Measurements from ENCODE around the gene MYO5C. TPM values are rescaled to one million over a fixed set of nuclear protein-coding genes. Genes with fewer than 3 reads are reported as not detected.
A peak's percentile ranks its signal among the peaks of the same experiment; 100 is the strongest.

Gene MYO5C
- total RNA-seq, 1 experiment from 2014 or later, result 28.2 TPM

- no peaks in the 10 kb centered on the region for H3K27me3 ChIP-seq (ENCODE audit: control insufficient read depth, insufficient read depth, low read length)
- POLR2A ChIA-PET, result no interaction called here
- H3K36me3 ChIP-seq (ENCODE audit: control insufficient read depth, insufficient read depth, low read length), result peaks cover 4% of the 10 kb centered on the region; the same call in 1 of the 2 replicates
- DNase-seq (ENCODE audit: low read depth, low spot score) (no peak), ATAC-seq (no peak)
- intact Hi-C loops (cut with micrococcal nuclease; ENCODE audit: unreplicated experiment), result no loop called here
- no peaks in the 10 kb centered on the region for H3K9me3 ChIP-seq (ENCODE audit: control insufficient read depth, insufficient read depth, low read depth, low read length)
- in situ Hi-C loops (cut with HindIII; ENCODE audit: low pct_unique_long_range_greater_than_20kb, low sequenced_read_pairs), result no loop called here
- H3K4me3 ChIP-seq (ENCODE audit: low read depth in 2 of 2, low read length in 2 of 2), result no peak overlapping the region
- CTCF ChIA-PET, result interaction anchor here (0.7 kb wide), 1 partner anchor 22 kb away, joined by 6 read pairs; no protein-coding TSS in a partner anchor
- H3K4me1 ChIP-seq (ENCODE audit: control insufficient read depth, insufficient read depth, low read length), result no peaks in the 10 kb centered on the region
- no TSS peak for BruUV-seq (replicated peaks)
- no peak for TF ChIP-seq POLR2AphosphoS5 (IDR thresholded peaks at IDR 0.05; ENCODE audit: low read depth, low read length)
- TF ChIP-seq TCF7L2 (IDR thresholded peaks at IDR 0.05; ENCODE audit: low read depth, low read length), result no peak
- TF ChIP-seq SIN3A (IDR thresholded peaks at IDR 0.05; ENCODE audit: borderline replicate concordance, insufficient read depth, low read depth, low read length), result no peak
- no peak for TF ChIP-seq CTCF (IDR thresholded peaks at IDR 0.05)
- no peak for TF ChIP-seq REST (IDR thresholded peaks at IDR 0.05; ENCODE audit: insufficient read depth in 1 of 2, low read depth in 2 of 2, low read length in 1 of 2)
- H3K27ac ChIP-seq (ENCODE audit: low read length), result no peak overlapping the region
Measured at GRCh38 chr15:52324109-52324508, 28.5 kb upstream of the MYO5C start.

GRCh38 chr15:52318729-52319500 is 23.3 kb upstream of the MYO5C start:
- POLR2A ChIA-PET, result interaction anchor here (0.5 to 0.7 kb wide), 2 partner anchors 10 to 320 kb away, joined by 3 to 6 read pairs; no protein-coding TSS in a partner anchor
- CTCF ChIA-PET, result no interaction called here

More at GRCh38 chr15:52318729-52319500, 23.3 kb upstream of the MYO5C start:
- Histone ChIP-seq H3K4me1 (ENCODE audit: control insufficient read depth, insufficient read depth, low read length) (no peaks in the 10 kb centered on the region), H3K9me3 (ENCODE audit: control insufficient read depth, insufficient read depth, low read depth, low read length) (no peaks in the 10 kb centered on the region), H3K36me3 (ENCODE audit: control insufficient read depth, insufficient read depth, low read length) (peaks cover 11% of the 10 kb centered on the region), H3K27ac (ENCODE audit: low read length) (no peak overlapping the region), H3K27me3 (ENCODE audit: control insufficient read depth, insufficient read depth, low read length) (no peaks in the 10 kb centered on the region), H3K4me3 (ENCODE audit: low read depth in 2 of 2, low read length in 2 of 2) (no peak overlapping the region)
- ATAC-seq (0 out of 2 replicates have a peak, but pooled peaks have one; percentile 17), DNase-seq (ENCODE audit: low read depth, low spot score) (no peak)
- intact Hi-C loops (cut with micrococcal nuclease; ENCODE audit: unreplicated experiment) (no loop called here), in situ Hi-C loops (cut with HindIII; ENCODE audit: low pct_unique_long_range_greater_than_20kb, low sequenced_read_pairs) (no loop called here)
- TF ChIP-seq SIN3A (IDR thresholded peaks at IDR 0.05; ENCODE audit: borderline replicate concordance, insufficient read depth, low read depth, low read length), result no peak
- no peak for TF ChIP-seq TCF7L2 (IDR thresholded peaks at IDR 0.05; ENCODE audit: low read depth, low read length)
- TF ChIP-seq CTCF (IDR thresholded peaks at IDR 0.05), result no peak
- TF ChIP-seq REST (IDR thresholded peaks at IDR 0.05; ENCODE audit: insufficient read depth in 1 of 2, low read depth in 2 of 2, low read length in 1 of 2), result no peak
- no peak for TF ChIP-seq POLR2AphosphoS5 (IDR thresholded peaks at IDR 0.05; ENCODE audit: low read depth, low read length)
- no TSS peak for BruUV-seq (replicated peaks)

Measured in Panc1 (cell line).